Duodenal mucosa (tissue), 2 donors: ENCODE results near the gene GAS7.

Experiments used
- H3K27ac ChIP-seq: one replicate; pipeline ENCODE4 v1.7.0; 2013; ENCODE audit warnings: low read depth, low read length
- H3K27me3 ChIP-seq, 2 donors: one replicate each; pipeline ENCODE4 v1.7.0; 2013; ENCODE audit warnings: low read length in 2 of 2, control low read depth in 1 of 2; ENCODE audit not compliant: insufficient read depth in 2 of 2, control insufficient read depth in 1 of 2
- H3K36me3 ChIP-seq, 2 donors: one replicate each; pipeline ENCODE4 v1.7.0; 2013; ENCODE audit warnings: low read length in 2 of 2, control low read depth in 1 of 2; ENCODE audit not compliant: insufficient read depth in 2 of 2, control insufficient read depth in 1 of 2
- H3K4me1 ChIP-seq, 2 donors: one replicate each; pipeline ENCODE4 v1.7.0; 2013; ENCODE audit warnings: low read length in 2 of 2, control low read depth in 1 of 2; ENCODE audit not compliant: insufficient read depth in 2 of 2, control insufficient read depth in 1 of 2
- H3K4me3 ChIP-seq, 2 donors: one replicate each; pipeline ENCODE4 v1.7.0; 2013; ENCODE audit warnings: low read length in 2 of 2, low read depth in 1 of 2
- H3K9ac ChIP-seq, 2 donors: one replicate each; pipeline ENCODE4 v1.7.0; 2013; ENCODE audit warnings: low read length in 2 of 2, low read depth in 1 of 2
- H3K9me3 ChIP-seq, 2 donors: one replicate each; pipeline ENCODE4 v1.7.0; 2013; ENCODE audit warnings: low read length in 2 of 2, control low read depth in 1 of 2; ENCODE audit not compliant: control insufficient read depth in 1 of 2

Gene GAS7

DNA sequence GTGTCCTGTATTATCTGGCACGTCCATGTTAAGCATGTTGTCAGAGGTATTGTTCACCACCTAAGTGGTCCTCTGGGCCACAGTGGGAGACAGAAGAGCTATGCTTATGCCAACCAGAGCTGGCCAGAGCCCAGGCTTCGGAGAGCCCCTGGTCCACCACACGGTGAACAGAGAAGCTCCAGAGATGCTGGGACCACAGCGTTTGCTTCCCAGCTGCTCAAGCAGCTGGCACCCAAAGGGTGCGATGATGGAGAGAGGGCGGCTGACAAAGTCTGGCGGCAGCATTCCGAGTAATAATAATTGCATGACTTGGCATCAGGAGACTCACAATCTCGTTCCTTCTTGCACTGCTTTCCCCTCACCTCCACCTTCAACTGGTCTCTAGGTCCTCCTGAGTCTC, 257.6 kb downstream of the GAS7 start:
- H3K4me3 ChIP-seq = no peak overlapping the region
- H3K4me1 ChIP-seq = peaks cover 0 to 5% of the 10 kb centered on the region in 2 donors
- no peak overlapping the region for H3K27ac ChIP-seq
- H3K9me3 ChIP-seq = peaks cover 7% of the 10 kb centered on the region in 2 donors
- no peak overlapping the region for H3K9ac ChIP-seq
- peaks cover 5 to 12% of the 10 kb centered on the region in 2 donors for H3K36me3 ChIP-seq
- no peaks in the 10 kb centered on the region for H3K27me3 ChIP-seq

DNA sequence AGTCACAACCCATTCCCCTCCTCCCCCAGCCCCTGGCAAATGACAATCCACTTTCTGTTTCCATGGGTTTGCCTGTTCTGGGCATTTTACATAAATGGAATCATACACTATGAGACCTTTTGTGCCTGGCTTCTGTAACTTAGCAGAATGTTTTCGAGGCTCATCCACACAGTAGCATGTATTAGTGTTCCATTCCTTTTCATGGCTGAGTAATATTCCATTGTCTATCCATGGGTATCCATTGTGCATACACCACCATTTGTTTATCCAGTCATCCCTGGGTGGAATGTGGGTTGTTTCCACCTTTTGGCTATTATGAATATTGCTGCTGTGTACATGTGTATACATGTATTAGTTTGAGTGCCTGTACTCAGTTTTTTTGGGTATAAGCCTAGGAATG, 259.6 kb downstream of the GAS7 start:
- peaks cover 0 to 5% of the 10 kb centered on the region in 2 donors for H3K4me1 ChIP-seq
- H3K4me3 ChIP-seq = no peak overlapping the region
- H3K36me3 ChIP-seq = peaks cover 5 to 12% of the 10 kb centered on the region in 2 donors
- no peaks in the 10 kb centered on the region for H3K27me3 ChIP-seq
- no peak overlapping the region for H3K27ac ChIP-seq
- H3K9ac ChIP-seq = no peak overlapping the region
- H3K9me3 ChIP-seq = peaks cover 7% of the 10 kb centered on the region in 2 donors

DNA sequence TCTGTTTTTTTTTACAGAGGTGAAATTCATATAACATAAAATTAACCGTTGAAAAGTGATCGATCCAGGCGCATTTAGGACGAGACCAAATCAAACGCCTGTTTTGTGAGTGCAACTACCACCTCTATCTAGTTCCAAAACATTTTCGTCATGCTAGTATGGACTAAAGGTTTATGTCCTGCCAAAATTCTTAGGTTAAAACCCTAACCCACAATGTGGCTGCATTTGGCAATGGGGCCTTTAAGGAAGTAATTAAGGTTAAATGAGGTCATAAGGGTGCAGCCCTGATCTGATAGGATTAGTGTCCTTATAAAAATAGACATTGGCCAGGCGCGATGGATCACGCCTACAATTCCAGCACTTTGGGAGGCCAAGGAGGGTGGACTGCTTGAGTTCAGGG, 260.5 kb downstream of the GAS7 start:
- H3K27me3 ChIP-seq = no peaks in the 10 kb centered on the region
- no peak overlapping the region for H3K9ac ChIP-seq
- H3K36me3 ChIP-seq = peaks cover 5 to 7% of the 10 kb centered on the region in 2 donors
- no peak overlapping the region for H3K27ac ChIP-seq
- no peak overlapping the region for H3K4me3 ChIP-seq
- peaks cover 7% of the 10 kb centered on the region in 2 donors for H3K9me3 ChIP-seq
- H3K4me1 ChIP-seq = peaks cover 0 to 5% of the 10 kb centered on the region in 2 donors

DNA sequence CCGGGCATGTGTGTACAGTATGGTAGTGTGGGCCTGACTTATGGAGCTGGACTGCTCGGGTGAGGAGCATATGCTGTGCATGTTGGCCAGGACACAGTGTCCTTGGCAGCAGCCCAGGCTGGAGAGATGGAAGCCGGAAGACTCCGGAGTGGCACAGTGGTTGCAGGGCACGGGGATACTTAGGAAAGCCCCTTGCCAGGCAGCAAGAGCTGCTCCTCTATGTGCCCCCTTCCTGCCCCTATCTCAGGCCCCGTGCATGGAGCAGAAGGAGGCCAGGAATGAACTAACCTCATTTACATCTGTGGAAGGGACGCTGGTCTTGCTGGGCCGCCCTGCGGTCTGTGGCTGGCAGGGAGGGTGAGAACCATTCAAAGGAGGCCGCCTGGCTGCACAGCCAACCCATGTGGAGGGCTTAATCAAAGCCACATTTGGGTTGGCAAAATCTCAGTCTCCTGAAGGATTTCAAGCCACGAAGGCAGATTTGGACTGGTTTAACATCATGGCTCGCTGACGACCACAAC, 261.1 kb downstream of the GAS7 start:
- Histone ChIP-seq H3K4me1 (peaks cover 0 to 5% of the 10 kb centered on the region in 2 donors), H3K9ac (no peak overlapping the region), H3K27me3 (no peaks in the 10 kb centered on the region), H3K9me3 (peaks cover 7% of the 10 kb centered on the region in 2 donors), H3K27ac (no peak overlapping the region), H3K36me3 (peaks cover 3 to 5% of the 10 kb centered on the region in 2 donors), H3K4me3 (no peak overlapping the region)

DNA sequence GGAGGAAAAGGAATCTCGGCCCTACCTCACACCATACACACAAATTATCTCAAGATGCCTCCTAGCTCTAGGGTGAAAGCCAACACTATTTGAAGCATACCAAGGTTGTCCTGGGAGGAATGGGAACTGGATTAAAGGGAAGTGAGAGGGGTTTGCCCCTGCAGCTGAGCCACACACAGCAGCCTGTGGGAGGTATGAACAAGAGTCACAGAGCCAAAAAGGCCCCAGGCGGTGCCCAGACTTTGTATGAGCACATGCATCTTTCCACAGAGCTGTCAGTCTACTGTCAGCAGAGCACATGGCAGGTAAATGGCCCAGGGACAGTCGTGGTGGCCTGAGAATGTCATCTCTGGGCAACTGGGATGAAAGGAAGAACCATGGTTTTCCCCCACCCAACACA, 262.3 kb downstream of the GAS7 start:
- no peak overlapping the region for H3K27ac ChIP-seq
- no peak overlapping the region for H3K4me3 ChIP-seq
- peaks cover 0 to 5% of the 10 kb centered on the region in 2 donors for H3K4me1 ChIP-seq
- H3K36me3 ChIP-seq = peaks cover 0 to 5% of the 10 kb centered on the region in 2 donors
- H3K9ac ChIP-seq = no peak overlapping the region
- peaks cover 7% of the 10 kb centered on the region in 2 donors for H3K9me3 ChIP-seq
- no peaks in the 10 kb centered on the region for H3K27me3 ChIP-seq

DNA sequence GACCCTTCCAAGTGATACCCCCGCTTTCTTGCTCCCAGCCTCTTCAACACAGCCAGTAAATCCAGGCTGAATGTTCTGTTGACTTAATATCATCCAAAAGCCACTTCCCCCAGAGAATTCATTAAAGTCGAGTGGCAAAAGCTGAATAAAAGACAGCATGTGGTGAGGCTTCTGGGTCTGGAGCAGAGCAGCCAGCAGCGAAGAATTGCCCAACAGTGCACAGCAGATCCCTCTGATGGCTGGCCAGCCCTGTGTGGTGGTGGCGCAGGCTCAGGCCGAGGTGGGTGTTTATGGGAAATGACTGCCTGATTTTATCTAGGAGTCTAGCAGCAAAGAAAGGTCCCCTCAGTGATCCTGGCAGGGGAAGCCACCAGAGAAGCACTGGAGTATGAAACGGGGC, 263.0 kb downstream of the GAS7 start:
- peaks cover 7% of the 10 kb centered on the region in 2 donors for H3K9me3 ChIP-seq
- no peak overlapping the region for H3K27ac ChIP-seq
- peaks cover 0 to 5% of the 10 kb centered on the region in 2 donors for H3K4me1 ChIP-seq
- H3K27me3 ChIP-seq = no peaks in the 10 kb centered on the region
- H3K9ac ChIP-seq = no peak overlapping the region
- peaks cover 0 to 5% of the 10 kb centered on the region in 2 donors for H3K36me3 ChIP-seq
- no peak overlapping the region for H3K4me3 ChIP-seq

DNA sequence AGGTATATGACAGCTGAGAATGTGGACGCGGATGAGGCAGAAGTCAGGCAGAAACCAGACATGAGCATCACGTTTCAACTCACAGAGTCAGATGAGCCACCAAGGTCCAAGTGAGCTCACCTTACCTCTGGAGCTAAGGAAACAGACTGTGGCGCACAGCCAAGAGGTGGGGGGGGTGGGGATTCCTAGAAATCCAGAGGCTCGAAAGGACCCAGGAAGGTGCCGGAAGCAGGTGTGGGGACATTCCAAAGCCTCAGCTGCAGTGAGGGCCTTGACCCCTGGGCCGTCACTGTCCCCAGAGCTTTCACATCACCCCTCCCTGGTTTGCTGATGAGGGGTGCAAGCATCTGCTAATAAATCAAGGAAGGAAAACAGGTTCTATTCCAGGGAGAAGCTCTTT, 264.1 kb downstream of the GAS7 start:
- Histone ChIP-seq H3K9me3 (peaks cover 7% of the 10 kb centered on the region in 2 donors), H3K9ac (no peak overlapping the region), H3K4me3 (no peak overlapping the region), H3K27ac (no peak overlapping the region), H3K36me3 (peaks cover 0 to 5% of the 10 kb centered on the region in 2 donors), H3K27me3 (no peaks in the 10 kb centered on the region), H3K4me1 (peaks cover 0 to 5% of the 10 kb centered on the region in 2 donors)

DNA sequence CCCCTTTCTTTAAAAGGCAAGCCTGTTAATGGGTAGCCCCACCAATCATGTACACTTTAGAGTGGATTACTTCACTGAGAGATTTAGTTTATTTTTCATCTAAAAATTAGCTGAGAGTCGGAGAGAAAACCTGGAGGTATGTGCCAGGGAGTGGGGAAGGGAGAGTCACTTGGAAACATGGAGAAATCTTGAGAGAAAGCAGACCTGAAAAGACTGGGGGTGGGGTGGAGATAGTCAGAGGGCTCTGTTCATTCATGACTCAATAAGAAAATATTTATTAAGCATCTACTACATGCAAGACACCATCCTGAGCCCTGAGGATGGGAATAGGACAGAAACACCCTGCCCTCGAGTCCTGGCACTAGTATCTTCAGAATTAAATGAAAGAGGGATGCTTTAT, 265.9 kb downstream of the GAS7 start:
- H3K36me3 ChIP-seq = no peaks in the 10 kb centered on the region
- no peaks in the 10 kb centered on the region for H3K27me3 ChIP-seq
- no peak overlapping the region for H3K4me3 ChIP-seq
- H3K27ac ChIP-seq = no peak overlapping the region
- no peaks in the 10 kb centered on the region for H3K9me3 ChIP-seq
- peaks cover 0 to 5% of the 10 kb centered on the region in 2 donors for H3K4me1 ChIP-seq
- H3K9ac ChIP-seq = no peak overlapping the region

DNA sequence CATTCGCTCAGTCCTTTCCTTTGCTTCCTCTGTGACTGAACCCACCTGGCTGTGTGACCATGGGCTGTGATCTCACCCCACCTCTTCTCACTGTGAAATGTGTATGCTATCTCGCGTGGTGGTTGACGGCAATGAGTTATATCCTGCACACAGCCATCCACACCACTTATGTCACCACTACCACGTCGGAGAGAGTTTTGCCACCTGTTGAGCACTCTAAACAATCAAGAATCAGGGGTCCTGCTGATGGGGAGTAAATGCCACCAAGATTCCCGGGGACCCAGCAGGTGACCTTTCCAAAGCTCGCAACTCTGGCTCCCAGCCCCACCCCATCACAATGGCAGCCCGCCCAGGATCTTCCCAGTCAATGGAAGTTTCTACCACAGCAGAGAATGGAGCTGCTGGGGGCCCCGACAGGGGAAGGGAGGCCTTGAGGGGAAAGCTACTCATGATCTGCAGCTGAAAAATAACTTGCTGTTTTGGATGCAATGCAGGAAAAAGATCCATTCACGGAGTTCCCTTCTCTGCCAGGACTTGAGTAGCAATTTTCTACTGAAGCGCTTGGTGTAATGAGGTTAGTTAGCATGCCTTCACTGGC, 267.2 kb downstream of the GAS7 start:
- Histone ChIP-seq H3K27ac (no peak overlapping the region), H3K9me3 (no peaks in the 10 kb centered on the region), H3K4me3 (no peak overlapping the region), H3K9ac (no peak overlapping the region), H3K27me3 (no peaks in the 10 kb centered on the region), H3K36me3 (no peaks in the 10 kb centered on the region), H3K4me1 (no peaks in the 10 kb centered on the region)

DNA sequence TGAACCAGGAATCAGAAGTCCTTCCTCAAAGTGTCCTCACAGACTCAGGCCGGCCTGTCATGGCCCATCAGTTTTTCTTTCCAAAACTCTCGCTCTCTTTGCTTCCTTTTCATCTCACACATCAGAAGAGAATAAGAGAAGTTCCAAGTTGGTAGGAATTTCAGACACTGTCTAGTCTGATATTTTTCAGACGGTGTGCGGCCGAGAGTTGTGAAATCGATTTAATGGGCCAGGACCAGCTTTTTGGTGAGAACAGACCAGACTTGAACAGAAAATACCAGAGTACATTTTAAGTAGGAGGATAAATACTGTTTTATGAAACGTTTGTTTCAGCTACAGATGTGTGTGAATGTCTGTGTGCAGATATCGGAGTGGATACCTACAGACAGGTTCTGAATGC, 268.5 kb downstream of the GAS7 start:
- H3K9me3 ChIP-seq = no peaks in the 10 kb centered on the region
- H3K9ac ChIP-seq = no peak overlapping the region
- no peak overlapping the region for H3K4me3 ChIP-seq
- no peak overlapping the region for H3K27ac ChIP-seq
- no peaks in the 10 kb centered on the region for H3K27me3 ChIP-seq
- H3K4me1 ChIP-seq = no peaks in the 10 kb centered on the region
- H3K36me3 ChIP-seq = no peaks in the 10 kb centered on the region
